Right lung (tissue), 5 donors: Measurements from ENCODE around the gene MPDZ. TPM values are rescaled to one million over a fixed set of nuclear protein-coding genes. Genes with fewer than 3 reads are reported as not detected.

Experiments
- DNase-seq, 2 donors: peaks; one replicate each; pipeline ENCODE4 v3.0.0-alpha.2; 2013
- polyA plus RNA-seq, 5 donors: library from polyadenylated mRNA; unstranded; fragments of 120-200 nt; gene quantifications; one replicate each; pipeline versions ENCODE4 v1.2.1 to v1.2.3, GENCODE V29; 2013; ENCODE audit warnings: inconsistent platforms in 1 of 5, low replicate concordance in 1 of 5; ENCODE audit not compliant: insufficient read length in 5 of 5, insufficient read depth in 1 of 5

Gene MPDZ
- polyA plus RNA-seq, 5 donors, result 59.8 to 78.7 (median 68.6) TPM

- DNase-seq, result no peak
These were observed 196.7 kb downstream of the MPDZ start for GRCh38 chr9:13082796-13083195.

DNA sequence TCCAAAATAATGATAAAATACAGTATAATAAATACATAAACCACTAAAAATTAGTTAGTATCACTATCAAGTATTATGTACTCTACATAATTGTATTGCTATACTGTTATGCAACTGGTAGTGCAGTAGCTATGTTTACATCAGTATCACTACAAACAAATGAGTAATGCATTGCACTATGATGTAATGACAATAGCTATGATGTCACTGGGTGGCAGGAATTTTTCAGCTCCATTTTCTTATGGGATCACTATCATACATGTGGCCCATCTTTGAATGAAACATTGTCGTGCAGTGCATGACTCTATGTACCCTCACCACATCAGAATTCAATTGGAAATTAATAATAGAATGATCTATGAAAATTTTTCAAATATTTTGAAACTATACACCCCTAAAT is 201.3 kb downstream of the MPDZ start:
- no peak for DNase-seq

DNA sequence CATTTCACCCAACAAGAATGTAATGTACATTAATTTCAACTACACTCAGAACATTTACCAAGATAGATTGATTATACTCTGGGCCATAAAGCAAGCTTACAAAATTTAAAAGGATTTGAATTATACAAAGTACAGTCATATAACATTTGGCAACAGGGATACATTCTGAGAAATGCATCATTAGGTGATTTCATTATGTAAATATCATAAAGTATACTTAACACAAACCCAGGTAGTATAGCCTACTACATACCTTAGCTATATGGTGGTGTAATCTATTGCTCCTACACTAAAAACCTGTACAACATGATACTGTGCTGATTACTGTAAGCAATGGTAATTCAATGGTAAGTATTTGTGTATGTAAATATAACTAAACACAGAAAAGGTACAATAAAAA is 202.9 kb downstream of the MPDZ start:
- no peak for DNase-seq

GRCh38 chr9:13071921-13072320 is 207.6 kb downstream of the MPDZ start:
- DNase-seq, result no peak

- DNase-seq, result no peak
These were observed 208.6 kb downstream of the MPDZ start for GRCh38 chr9:13070612-13071595.

GRCh38 chr9:13069498-13069897 is 210.0 kb downstream of the MPDZ start:
- DNase-seq, result no peak

DNA sequence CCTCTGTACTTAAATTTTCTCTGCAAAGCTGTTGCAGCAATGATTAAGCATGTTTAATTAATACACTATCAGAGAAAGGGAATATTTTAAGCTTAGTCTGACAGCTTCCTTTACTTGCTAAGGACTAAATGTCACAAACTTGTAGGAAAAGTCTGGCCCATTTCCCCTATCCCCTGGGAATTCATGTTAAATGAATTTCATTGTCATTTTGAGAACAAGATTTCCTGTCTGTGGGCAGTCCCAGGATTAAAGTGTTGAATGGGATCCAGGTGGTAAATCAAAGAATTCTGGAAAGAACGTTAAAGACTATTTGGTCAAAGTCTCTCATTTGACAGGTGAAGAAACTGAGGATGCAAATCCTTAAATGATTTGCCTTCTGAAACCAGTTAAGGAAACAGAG is 214.8 kb downstream of the MPDZ start:
- DNase-seq, result no peak

DNA sequence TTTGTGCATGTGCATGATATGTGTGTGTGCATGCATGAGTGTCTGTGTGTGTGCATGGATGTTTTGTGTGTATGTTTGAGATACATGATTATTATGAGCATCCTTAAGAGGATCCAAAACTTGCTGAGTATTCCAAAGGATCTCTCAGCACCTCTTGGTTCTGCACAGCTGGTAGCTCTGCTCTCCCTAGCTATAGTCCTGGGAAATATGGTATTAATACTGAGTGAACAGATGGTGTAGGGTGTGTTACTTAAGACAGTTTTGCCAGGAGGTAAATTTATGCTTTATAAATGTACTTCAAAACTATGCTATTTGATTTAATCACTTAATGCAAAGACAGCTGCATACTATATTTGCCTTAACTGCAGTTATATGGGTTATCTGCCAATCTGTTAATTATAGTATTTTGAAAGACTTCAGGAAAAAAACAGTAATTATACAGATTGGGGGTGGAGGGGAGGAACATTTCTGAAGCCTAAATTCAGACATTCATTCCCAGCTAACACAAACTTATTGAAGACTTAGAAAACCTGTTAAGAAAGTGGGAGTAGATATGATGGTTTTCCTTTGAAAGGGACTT is 215.5 kb downstream of the MPDZ start:
- no peak for DNase-seq

DNA sequence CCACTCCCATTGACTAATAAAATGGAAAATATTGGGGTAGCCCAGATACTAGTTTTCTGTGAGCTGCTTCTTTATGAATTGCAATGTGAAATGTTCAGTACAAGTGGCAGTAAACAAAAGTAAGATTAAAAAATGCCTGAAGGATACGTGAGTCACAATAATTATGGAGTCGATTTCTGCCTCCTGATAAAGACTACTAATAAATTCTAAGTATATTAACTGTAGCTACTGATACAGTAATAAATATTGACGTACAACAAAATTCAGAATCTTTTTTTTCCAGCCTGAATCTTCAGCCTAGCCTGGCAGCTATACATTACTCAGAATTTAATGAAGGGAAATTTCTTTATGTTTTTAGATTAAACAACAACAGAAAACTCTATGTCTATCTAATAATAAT is 218.1 kb downstream of the MPDZ start:
- no peak for DNase-seq
